Left lung (tissue), 14 donors: Measurements from ENCODE around the gene SH3TC2. TPM values are rescaled to one million over a fixed set of nuclear protein-coding genes. Genes with fewer than 3 reads are reported as not detected.

Experiments used
- ATAC-seq: fragments of 200-7000 bp; cut with Tn5 transposase; one replicate; pipeline ENCODE4 v1.9.1; 2020; ENCODE audit warnings: moderate library complexity
- DNase-seq, 4 donors: peaks; one replicate each; pipeline ENCODE4 v3.0.0-alpha.2; 2013 to 2020
- H3K27ac ChIP-seq, 2 donors: fragments of 200-600 bp; sonication (generic) in 1 of 2; one replicate each; pipeline versions ENCODE4 v1.5.0 to v1.8.0; 2020 to 2021
- H3K27me3 ChIP-seq, 2 donors: fragments of 200-600 bp; sonication (generic) in 1 of 2; one replicate each; pipeline versions ENCODE4 v1.5.0 to v1.8.0; 2020 to 2021
- H3K36me3 ChIP-seq, 2 donors: fragments of 200-600 bp; sonication (generic) in 1 of 2; one replicate each; pipeline versions ENCODE4 v1.5.0 to v1.8.0; 2020 to 2021
- H3K4me1 ChIP-seq, 2 donors: fragments of 200-600 bp; one replicate each; pipeline ENCODE4 v1.8.0; 2021
- H3K4me3 ChIP-seq, 2 donors: fragments of 200-600 bp; sonication (generic) in 1 of 2; one replicate each; pipeline versions ENCODE4 v1.5.0 to v1.8.0; 2020 to 2021; ENCODE audit warnings: mild to moderate bottlenecking in 1 of 2
- H3K9me3 ChIP-seq, 2 donors: fragments of 200-600 bp; sonication (generic) in 1 of 2; one replicate each; pipeline versions ENCODE4 v1.5.0 to v1.8.0; 2020 to 2021
- CTCF ChIP-seq, 2 donors: fragments of 200-600 bp; sonication (generic) in 1 of 2; IDR thresholded peaks; one replicate each; pipeline versions ENCODE4 v1.5.0 to v1.8.0; 2021; ENCODE audit warnings: antibody characterized with exemption in 2 of 2
- intact Hi-C, 2 donors: fragments of 100-400 bp; cut with DNase I; formaldehyde crosslinking; loops; one replicate each; pipeline versions ENCODE4 v1.11.2 to v1.14.2; 2022
- long read RNA-seq, 12 donors: library from polyadenylated mRNA in 2 of 12; unstranded in 2 of 12; transcript quantifications; one replicate each; pipeline ENCODE4 v2.0.0 and lab custom pipeline, GENCODE V29; 2019 to 2026
- polyA plus RNA-seq, 6 donors: library from polyadenylated mRNA; unstranded; fragments of 120-200 nt; gene quantifications; one replicate each; pipeline ENCODE4 v1.2.1, GENCODE V29; 2013; ENCODE audit not compliant: insufficient read length in 6 of 6
- total RNA-seq, 2 donors: library from RNA; stranded (reverse); fragmentation: NEBNext Ultra II Directional; extraction: Animal tissue kit (Norgen Biotek cat#: 25700); gene quantifications; one replicate each; pipeline ENCODE4 v1.2.1, GENCODE V29; 2021
- donor health status: DM: no; HTN: yes; CAD: no.
- donor health status: DM: no; HTN: no; CAD: no.

Gene SH3TC2
- total RNA-seq (1 to 10 TPM; 1.0 to 1.2 TPM), polyA plus RNA-seq (1 to 10 TPM; 1.9 to 2.5 (median 2.1) TPM)
- long read RNA-seq, donor 1: 0 reads
- long read RNA-seq, donor 2: 0 reads
- long read RNA-seq, donor 3: 0 reads
- long read RNA-seq, donor 4: 0 reads
- long read RNA-seq, donor 5: 0 reads
- long read RNA-seq, donor 6: 0 reads
- long read RNA-seq, donor 7: 0 reads
- long read RNA-seq, donor 8: 0 reads
- long read RNA-seq, donor 9: 0 reads
- long read RNA-seq, donor 10: 0 reads
- long read RNA-seq, donor 11: 0 reads
- long read RNA-seq, donor 12: 0 reads

GRCh38 chr5:149063017-149063687, at the start of gene SH3TC2:
Gene SH3TC2 (minus strand): TSS chr5:149063062. CDS start chr5:149063022, 40 bp downstream.
- DNase-seq: peak in 1 of 4 donors; percentile 30
- TF ChIP-seq CTCF (IDR thresholded peaks at IDR 0.05): no peak
- Histone ChIP-seq H3K36me3 (no peaks in the 10 kb centered on the region), H3K9me3 (peaks cover 0 to 3% of the 10 kb centered on the region in 2 donors), H3K27me3 (no peaks in the 10 kb centered on the region), H3K27ac (peak within 1 kb of the TSS; percentile 65 to 70), H3K4me1 (peaks cover 0 to 21% of the 10 kb centered on the region in 2 donors), H3K4me3 (no peak within 1 kb of the TSS)
- peak; percentile 77 for ATAC-seq
- intact Hi-C loops: no loop called here

- intact Hi-C loops: loop anchor here in 1 of 2 donors (10.0 kb wide), 1 partner anchor 376 kb away; no protein-coding TSS in a partner anchor
- DNase-seq (no peak), ATAC-seq (no peak)
- TF ChIP-seq CTCF (IDR thresholded peaks at IDR 0.05): no peak
- no peaks in the 10 kb centered on the region for H3K36me3 ChIP-seq
- H3K4me3 ChIP-seq: no peak overlapping the region
- H3K9me3 ChIP-seq: no peaks in the 10 kb centered on the region
- H3K27me3 ChIP-seq: no peaks in the 10 kb centered on the region
- peaks cover 0 to 13% of the 10 kb centered on the region in 2 donors for H3K4me1 ChIP-seq
- no peak overlapping the region for H3K27ac ChIP-seq
These were observed 47.5 kb upstream of the SH3TC2 start for GRCh38 chr5:149110406-149110805.

- no peak for TF ChIP-seq CTCF (IDR thresholded peaks at IDR 0.05)
- no peak for DNase-seq
- intact Hi-C loops: no loop called here
These were observed 45.9 kb upstream of the SH3TC2 start for GRCh38 chr5:149108651-149109280.

GRCh38 chr5:149100331-149100730, 37.5 kb upstream of the SH3TC2 start:
- H3K36me3 ChIP-seq: no peaks in the 10 kb centered on the region
- H3K4me1 ChIP-seq: no peaks in the 10 kb centered on the region
- DNase-seq: no peak
- no peak for TF ChIP-seq CTCF (IDR thresholded peaks at IDR 0.05)
- H3K9me3 ChIP-seq: peaks cover 0 to 38% of the 10 kb centered on the region in 2 donors
- no peak overlapping the region for H3K4me3 ChIP-seq
- ATAC-seq: no peak
- no peaks in the 10 kb centered on the region for H3K27me3 ChIP-seq
- intact Hi-C loops: no loop called here
- no peak overlapping the region for H3K27ac ChIP-seq

More at GRCh38 chr5:149108651-149109280, 45.9 kb upstream of the SH3TC2 start:
- Histone ChIP-seq H3K4me1 (no peaks in the 10 kb centered on the region), H3K9me3 (no peaks in the 10 kb centered on the region), H3K36me3 (no peaks in the 10 kb centered on the region), H3K4me3 (no peak overlapping the region), H3K27me3 (no peaks in the 10 kb centered on the region), H3K27ac (no peak overlapping the region)
- ATAC-seq: no peak

GRCh38 chr5:149099920-149100319, 37.1 kb upstream of the SH3TC2 start:
- H3K4me3 ChIP-seq: no peak overlapping the region
- no peaks in the 10 kb centered on the region for H3K4me1 ChIP-seq
- DNase-seq (no peak), ATAC-seq (no peak)
- intact Hi-C loops: no loop called here
- H3K27me3 ChIP-seq: no peaks in the 10 kb centered on the region
- no peaks in the 10 kb centered on the region for H3K36me3 ChIP-seq
- no peak overlapping the region for H3K27ac ChIP-seq
- no peak for TF ChIP-seq CTCF (IDR thresholded peaks at IDR 0.05)
- peaks cover 0 to 38% of the 10 kb centered on the region in 2 donors for H3K9me3 ChIP-seq
